ENCODE results near the gene GMCL2.
A peak's percentile ranks its signal among the peaks of the same experiment; 100 is the strongest.

Gene GMCL2

DNA sequence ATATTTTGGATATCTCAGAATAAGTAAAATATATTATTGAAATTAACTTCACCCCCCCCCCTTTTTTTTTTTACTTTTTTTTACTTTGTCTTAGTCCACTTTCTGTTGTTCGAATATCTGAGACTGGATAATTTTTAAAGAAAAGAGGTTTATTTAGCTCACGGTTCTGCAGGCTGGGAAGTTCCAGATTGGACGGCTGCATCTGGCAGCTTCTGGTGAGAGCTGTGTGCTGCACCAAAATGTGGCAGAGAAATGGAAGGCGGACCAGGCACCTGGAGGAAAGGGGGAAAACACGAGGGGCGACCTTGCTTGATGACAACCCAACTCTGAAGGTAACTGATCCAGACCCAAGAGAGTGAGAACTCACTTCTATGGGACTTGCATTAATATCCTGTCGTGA lies 5.6 kb upstream of the GMCL2 start:
- H3K27ac ChIP-seq: no peak overlapping the region
- no peak for TF ChIP-seq ZFX (IDR thresholded peaks at IDR 0.05)
- no peak for TF ChIP-seq CTCF (conservative IDR thresholded peaks at IDR 0.05)

DNA sequence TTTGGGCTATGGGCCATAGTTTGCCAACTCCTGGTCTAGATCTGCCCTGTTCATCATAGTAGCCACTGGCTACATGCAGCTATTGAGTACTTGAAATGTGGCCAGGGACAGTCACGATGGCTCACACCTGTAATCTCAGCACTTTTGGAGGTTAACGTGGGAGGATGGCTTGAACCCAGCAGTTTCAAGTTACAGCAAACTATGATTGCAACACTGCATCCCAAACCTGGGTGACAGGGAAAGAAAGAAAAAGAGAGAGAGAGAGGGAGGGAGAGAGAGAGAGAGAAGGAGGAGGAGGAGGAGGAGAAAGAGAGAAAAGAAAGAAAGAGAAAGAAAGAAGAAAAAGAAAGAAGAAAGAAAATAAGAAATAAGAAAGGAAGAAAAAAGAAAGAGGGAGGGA lies 5.1 kb upstream of the GMCL2 start:
- H3K27ac ChIP-seq: peak overlapping the region; percentile 53; the same call in 1 of the 2 replicates
- TF ChIP-seq ZFX (IDR thresholded peaks at IDR 0.05) (no peak), CTCF (conservative IDR thresholded peaks at IDR 0.05) (no peak)

DNA sequence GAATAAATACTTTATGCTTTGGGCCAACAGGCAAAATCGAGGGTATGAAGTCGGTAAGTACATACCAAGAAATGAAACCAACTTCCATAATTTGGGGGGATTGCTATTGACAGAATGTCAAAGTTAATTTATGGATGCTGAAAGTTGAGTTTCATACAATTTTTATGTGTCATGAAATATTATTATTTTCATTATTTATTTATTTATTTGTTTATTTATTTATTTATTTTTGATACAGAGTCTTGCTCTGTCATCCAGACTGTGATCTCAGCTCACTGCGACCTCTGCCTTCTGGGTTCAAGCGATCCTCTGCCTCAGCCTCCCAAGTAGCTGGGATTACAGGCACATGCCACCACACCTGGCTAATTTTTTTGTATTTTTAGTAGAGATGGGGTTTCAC lies 4.5 kb upstream of the GMCL2 start:
- no peak for TF ChIP-seq CTCF (conservative IDR thresholded peaks at IDR 0.05)
- TF ChIP-seq ZFX (IDR thresholded peaks at IDR 0.05): no peak
- H3K27ac ChIP-seq: peak overlapping the region; percentile 53; the same call in 1 of the 2 replicates

DNA sequence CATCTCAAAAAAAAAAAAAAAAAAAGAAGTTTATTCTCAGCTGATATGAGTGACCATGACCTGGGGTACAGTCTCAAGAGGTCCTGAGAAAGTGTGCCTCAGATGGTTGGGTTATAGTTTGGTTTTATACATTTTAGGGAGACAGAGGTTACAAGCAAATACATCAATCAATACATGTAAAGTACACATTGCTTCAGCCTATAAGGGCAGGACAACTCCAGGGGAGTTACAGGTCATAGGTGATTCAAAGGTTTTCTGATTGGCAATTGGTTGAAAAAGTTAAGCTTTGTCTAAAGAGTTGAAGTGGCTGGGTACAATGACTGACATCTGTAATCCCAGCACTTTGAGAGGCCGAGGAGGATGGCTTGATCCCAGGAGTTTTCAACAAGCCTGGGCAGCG lies 2.3 kb upstream of the GMCL2 start:
- no peak overlapping the region for H3K27ac ChIP-seq
- no peak for TF ChIP-seq ZFX (IDR thresholded peaks at IDR 0.05)
- no peak for TF ChIP-seq CTCF (conservative IDR thresholded peaks at IDR 0.05)

- TF ChIP-seq CTCF (conservative IDR thresholded peaks at IDR 0.05): no peak
- TF ChIP-seq ZFX (IDR thresholded peaks at IDR 0.05): no peak
- no peak overlapping the region for H3K27ac ChIP-seq
Observed at GRCh38 chr5:178186427-178186826, 744 bp downstream of the GMCL2 start.

DNA sequence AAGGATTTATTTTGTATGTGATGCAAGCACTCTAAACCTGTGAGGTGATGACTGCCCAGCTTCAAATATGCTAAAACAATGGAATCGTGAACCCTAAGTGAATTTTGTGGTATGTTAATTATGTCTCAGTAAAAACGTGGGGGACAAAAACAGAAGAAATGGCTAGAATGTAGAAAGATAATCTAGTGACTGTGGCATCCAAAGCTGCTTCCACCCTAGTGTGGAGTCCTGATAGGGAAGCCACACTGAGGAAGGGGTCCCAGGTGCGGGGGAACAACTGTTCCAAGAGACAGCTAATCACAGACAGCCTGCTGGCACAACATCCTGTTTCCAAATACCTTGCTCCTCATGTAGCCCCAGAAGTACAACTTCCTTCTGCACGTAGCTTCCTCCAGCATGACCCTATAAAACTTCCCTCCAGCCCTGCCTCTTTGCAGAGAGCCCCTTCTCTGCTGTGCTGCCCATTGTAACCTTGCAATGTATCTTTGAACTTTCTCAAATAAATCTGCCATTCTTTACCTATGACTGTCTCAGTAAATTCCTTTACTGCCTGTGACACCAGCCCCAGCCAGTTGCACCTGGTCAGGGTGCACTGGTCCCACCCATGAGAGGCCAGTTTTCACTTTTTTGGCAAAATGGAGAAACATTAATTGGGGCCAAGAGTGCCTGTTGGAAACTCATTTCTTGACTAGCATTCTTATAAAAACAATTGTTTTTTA lies 4.9 kb downstream of the GMCL2 start:
- TF ChIP-seq ZFX (IDR thresholded peaks at IDR 0.05): no peak
- no peak for TF ChIP-seq CTCF (conservative IDR thresholded peaks at IDR 0.05)
- no peak overlapping the region for H3K27ac ChIP-seq

- no peak overlapping the region for H3K27ac ChIP-seq
Observed at GRCh38 chr5:178180141-178180863, 6.9 kb downstream of the GMCL2 start.

More at GRCh38 chr5:178180141-178180863, 6.9 kb downstream of the GMCL2 start:
- TF ChIP-seq ZFX (IDR thresholded peaks at IDR 0.05): no peak
- no peak for TF ChIP-seq CTCF (conservative IDR thresholded peaks at IDR 0.05)

Measured in C4-2B (cell line).